Glutamatergic neuron (in vitro differentiated cells): ENCODE measurements around the gene PAGR1. TPM values are rescaled to one million over a fixed set of nuclear protein-coding genes. Genes with fewer than 3 reads are reported as not detected.

Experiments used
- DNase-seq: peaks from one replicate; pipeline ENCODE4 v3.0.0; 2022
- H3K27ac Mint-ChIP-seq: one replicate; pipeline ENCODE4 v1.8.0; 2020; ENCODE audit warnings: mild to moderate bottlenecking, mixed read lengths, inconsistent platforms; ENCODE audit not compliant: unreplicated experiment
- H3K27me3 Mint-ChIP-seq: one replicate; pipeline ENCODE4 v1.8.0; 2020; ENCODE audit warnings: mild to moderate bottlenecking, moderate library complexity, mixed read lengths, inconsistent platforms; ENCODE audit not compliant: unreplicated experiment
- H3K36me3 Mint-ChIP-seq: one replicate; pipeline ENCODE4 v1.8.0; 2020; ENCODE audit warnings: mild to moderate bottlenecking, mixed read lengths, inconsistent platforms; ENCODE audit not compliant: unreplicated experiment
- H3K4me1 Mint-ChIP-seq: one replicate; pipeline ENCODE4 v1.8.0; 2020; ENCODE audit warnings: mild to moderate bottlenecking, low read depth, mixed read lengths, inconsistent platforms; ENCODE audit not compliant: unreplicated experiment
- H3K4me3 Mint-ChIP-seq: one replicate; pipeline ENCODE4 v1.8.0; 2020; ENCODE audit warnings: mild to moderate bottlenecking, mixed read lengths, inconsistent platforms; ENCODE audit not compliant: unreplicated experiment
- H3K9me3 Mint-ChIP-seq: one replicate; pipeline ENCODE4 v1.8.0; 2020; ENCODE audit warnings: mild to moderate bottlenecking, moderate library complexity, mixed read lengths, inconsistent platforms; ENCODE audit not compliant: unreplicated experiment
- CTCF ChIP-seq: fragments of 200-600 bp; sonication (generic); IDR thresholded peaks from one replicate; pipeline ENCODE4 v1.5.0; 2021; ENCODE audit not compliant: partially characterized antibody, unreplicated experiment
- total RNA-seq: library from RNA; stranded (reverse); fragmentation: NEBNext Ultra II Directional; extraction: Animal tissue kit (Norgen Biotek cat#: 25700); gene quantifications from one replicate; pipeline ENCODE4 v1.2.1, GENCODE V29; 2021; ENCODE audit not compliant: unreplicated experiment

Gene PAGR1
- total RNA-seq, 1 donor from 2014 or later = 110 TPM

- Mint-ChIP-seq H3K4me3 (peak overlapping the region; percentile 91), H3K36me3 (no peaks in the 10 kb centered on the region), H3K9me3 (peaks cover 16% of the 10 kb centered on the region), H3K27me3 (peaks cover 17% of the 10 kb centered on the region), H3K4me1 (peaks cover 38% of the 10 kb centered on the region), H3K27ac (peak overlapping the region; percentile 93)
- no peak for TF ChIP-seq CTCF
- no peak for DNase-seq
Observed at GRCh38 chr16:29820730-29821642, 5.0 kb downstream of the PAGR1 start.

- Mint-ChIP-seq H3K27me3 (peaks cover 18% of the 10 kb centered on the region), H3K36me3 (no peaks in the 10 kb centered on the region), H3K9me3 (peaks cover 16% of the 10 kb centered on the region), H3K27ac (peak overlapping the region; percentile 93), H3K4me1 (peaks cover 39% of the 10 kb centered on the region), H3K4me3 (peak overlapping the region; percentile 91)
- DNase-seq = no peak
- TF ChIP-seq CTCF = no peak
Observed at GRCh38 chr16:29821643-29822115, 5.7 kb downstream of the PAGR1 start.

GRCh38 chr16:29824589-29825144 lies 8.7 kb downstream of the PAGR1 start:
- Mint-ChIP-seq H3K27me3 (peaks cover 13% of the 10 kb centered on the region), H3K27ac (peak overlapping the region; percentile 99), H3K36me3 (no peaks in the 10 kb centered on the region), H3K4me1 (peaks cover 32% of the 10 kb centered on the region), H3K9me3 (peaks cover 11% of the 10 kb centered on the region), H3K4me3 (peak overlapping the region; percentile 69)
- TF ChIP-seq CTCF = no peak
- no peak for DNase-seq

GRCh38 chr16:29825145-29826044 lies 9.4 kb downstream of the PAGR1 start:
- TF ChIP-seq CTCF = no peak
- Mint-ChIP-seq H3K9me3 (peaks cover 11% of the 10 kb centered on the region), H3K27ac (peak overlapping the region; percentile 99), H3K4me3 (peak overlapping the region; percentile 69), H3K27me3 (peaks cover 12% of the 10 kb centered on the region), H3K4me1 (peaks cover 27% of the 10 kb centered on the region), H3K36me3 (no peaks in the 10 kb centered on the region)
- peak; percentile 84 for DNase-seq
